GM18502 (cell line): ENCODE data around the gene DAAM1.

Experiments
- ATAC-seq: cut with Tn5 transposase; IDR thresholded peaks from one replicate; pipeline ENCODE4 v1.9.1; 2021; ENCODE audit warnings: mild to moderate bottlenecking; ENCODE audit not compliant: unreplicated experiment, poor library complexity

DAAM1 gene

GRCh38 chr14:59281609-59282377 lies 93.3 kb downstream of the DAAM1 start:
- ATAC-seq = no peak

GRCh38 chr14:59282378-59282765 lies 93.9 kb downstream of the DAAM1 start:
- ATAC-seq = no peak

DNA sequence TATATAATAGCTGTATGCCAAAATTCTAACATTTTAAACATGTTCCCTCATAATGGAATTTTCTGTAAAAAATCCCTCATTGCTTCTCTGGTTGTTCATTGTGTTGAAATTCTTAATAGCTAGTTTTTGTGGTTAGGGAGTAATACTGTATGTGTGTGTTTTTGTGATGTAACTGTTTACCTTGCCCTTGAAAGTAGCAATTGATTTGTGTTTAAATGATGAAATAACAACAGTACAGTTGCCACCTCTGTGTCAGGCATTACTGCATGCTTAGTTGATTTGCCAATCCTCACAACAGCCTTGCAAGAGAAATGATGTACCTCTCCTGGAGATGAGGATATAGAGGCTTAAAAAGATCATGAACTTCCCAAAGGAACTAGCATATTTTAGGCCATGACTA lies 94.9 kb downstream of the DAAM1 start:
- no peak for ATAC-seq

- ATAC-seq = no peak
Observed at GRCh38 chr14:59284059-59284458, 95.6 kb downstream of the DAAM1 start.

DNA sequence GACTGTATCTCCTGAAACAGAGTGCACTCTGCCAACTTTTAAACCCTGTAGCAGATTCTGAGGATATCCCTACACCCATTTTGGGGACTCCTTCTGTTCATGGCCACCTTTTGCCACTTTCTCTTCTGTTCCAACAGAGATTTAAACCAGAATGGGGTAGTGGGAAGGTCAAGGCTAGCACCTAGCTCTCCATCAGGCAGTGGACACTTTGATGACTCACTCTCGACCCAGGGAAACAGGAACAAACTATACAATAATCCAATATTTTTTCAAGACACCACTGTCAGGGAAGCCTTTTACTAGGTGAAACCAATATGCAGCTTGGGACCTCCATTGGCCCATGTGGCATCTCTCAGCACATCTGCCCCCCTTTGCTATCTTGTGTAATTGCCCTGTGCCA lies 103.6 kb downstream of the DAAM1 start:
- ATAC-seq = no peak

DNA sequence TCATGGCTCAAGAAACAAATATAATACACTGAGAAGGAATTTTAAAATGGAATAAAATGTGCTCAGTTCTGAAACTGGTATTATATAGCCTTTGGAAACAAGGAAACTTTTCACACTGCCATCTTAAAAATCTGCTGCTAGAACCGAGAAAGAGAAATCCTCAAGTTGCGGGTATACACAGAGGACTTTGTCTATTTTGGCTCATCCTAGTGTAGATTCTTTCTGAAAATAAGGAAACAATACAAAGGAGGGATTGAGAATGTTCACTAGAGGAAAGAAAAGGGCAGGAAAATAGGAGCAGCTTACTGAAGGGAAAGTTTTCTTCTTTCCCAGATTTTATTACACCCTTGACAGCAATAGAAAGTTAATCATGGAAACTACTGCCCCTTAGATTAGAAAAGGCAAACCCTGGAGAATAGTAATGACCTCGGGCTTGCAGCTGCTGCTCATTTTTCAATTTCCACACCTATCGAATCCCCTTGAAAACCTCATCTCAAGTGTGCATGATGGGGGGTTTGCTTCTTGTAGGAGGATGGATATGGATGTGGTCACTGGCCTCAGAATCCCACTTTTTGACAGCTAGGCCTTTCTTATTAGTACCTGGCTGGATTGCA lies 104.6 kb downstream of the DAAM1 start:
- ATAC-seq = no peak

DNA sequence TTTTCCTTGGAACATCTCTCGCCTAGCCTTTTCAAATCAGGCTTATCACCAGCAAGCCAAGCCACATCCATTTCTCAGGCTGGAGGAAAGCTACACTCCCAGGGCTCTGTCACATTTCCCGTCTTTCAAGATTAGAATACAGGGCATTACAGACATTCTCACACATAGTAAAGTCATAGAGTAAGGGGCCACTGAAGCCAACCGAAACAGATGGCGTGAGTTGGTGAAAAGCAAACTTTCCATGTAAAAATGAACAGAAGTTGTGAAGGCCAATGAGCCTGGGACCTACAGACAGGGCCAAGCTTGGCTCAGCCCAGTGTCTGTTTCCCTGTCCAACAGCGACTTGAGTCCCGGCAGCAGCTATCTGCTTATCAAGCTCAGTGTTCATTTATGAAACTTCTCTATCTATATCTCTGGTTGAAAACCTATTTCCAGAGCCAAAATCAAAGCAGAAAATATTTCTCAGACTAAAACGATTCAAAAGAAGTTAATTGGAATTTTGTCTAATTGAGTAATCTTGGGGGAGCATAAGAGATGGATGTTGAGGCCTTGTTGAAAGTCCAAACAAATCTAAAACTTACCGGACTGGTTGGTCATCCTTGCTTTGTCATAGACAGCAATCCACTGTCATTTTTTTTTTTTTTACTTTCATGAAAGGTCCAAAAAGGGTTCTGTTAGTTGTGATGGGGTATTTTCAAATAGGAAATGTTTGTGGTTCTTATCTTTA lies 105.6 kb downstream of the DAAM1 start:
- no peak for ATAC-seq

DNA sequence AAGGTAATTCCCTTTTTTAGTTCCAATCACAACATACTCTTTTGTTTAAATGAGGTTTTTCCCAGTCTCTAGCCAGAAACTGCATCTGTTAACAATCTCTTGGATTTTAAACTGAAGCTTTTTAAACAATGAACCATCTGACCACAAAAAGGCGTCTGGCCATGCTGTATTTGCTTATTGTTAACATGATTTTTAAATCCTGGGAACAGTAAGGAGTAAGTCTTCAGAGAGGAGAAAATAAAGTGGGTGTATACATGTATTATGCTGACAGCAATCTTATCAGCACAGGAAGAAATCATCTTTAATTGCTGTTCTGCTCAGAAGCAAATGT lies 106.2 kb downstream of the DAAM1 start:
- no peak for ATAC-seq

DNA sequence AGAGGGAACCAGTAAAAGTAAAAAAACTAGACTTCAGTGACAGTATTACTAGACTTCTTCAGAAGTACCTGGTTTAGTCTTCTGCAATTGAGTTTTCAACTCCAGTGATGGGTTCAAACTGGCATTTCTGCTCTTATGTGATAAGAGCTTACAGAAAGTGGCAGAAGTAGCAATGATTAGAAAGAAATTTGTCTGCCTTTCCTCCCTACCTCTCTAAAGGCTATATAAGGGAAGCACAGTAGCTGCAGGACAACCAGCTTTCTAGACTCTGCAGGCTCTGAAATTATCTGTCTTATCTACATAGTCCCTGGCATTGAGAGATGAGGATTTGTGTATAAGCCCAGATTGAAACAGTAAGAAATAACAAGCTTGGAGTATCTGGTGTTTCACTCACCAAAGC lies 107.5 kb downstream of the DAAM1 start:
- no peak for ATAC-seq

GRCh38 chr14:59296508-59296907 lies 108.0 kb downstream of the DAAM1 start:
- no peak for ATAC-seq

GRCh38 chr14:59297071-59297776 lies 108.8 kb downstream of the DAAM1 start:
- no peak for ATAC-seq

- no peak for ATAC-seq
Observed at GRCh38 chr14:59299731-59300130, 111.3 kb downstream of the DAAM1 start.

DNA sequence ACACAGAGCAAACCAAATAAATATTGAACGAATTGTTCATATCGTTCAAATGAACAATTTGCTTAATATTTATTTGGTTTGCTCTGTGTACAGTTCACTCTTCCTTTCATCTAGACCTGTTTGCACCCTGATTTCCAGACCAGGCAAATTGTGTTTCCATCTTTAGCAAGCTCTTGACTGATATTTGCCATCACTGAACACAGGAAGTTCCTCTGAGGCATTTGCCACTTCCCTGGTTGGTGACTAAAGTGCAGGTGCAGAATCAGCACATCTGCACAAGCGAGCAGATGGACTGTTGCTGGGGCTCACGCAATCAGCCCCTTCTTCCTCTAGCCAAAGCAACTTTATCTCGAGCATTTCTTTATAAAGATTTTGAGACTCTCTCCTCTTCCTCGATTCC lies 112.9 kb downstream of the DAAM1 start:
- peak; percentile 91 for ATAC-seq

GRCh38 chr14:59302313-59302712 lies 113.8 kb downstream of the DAAM1 start:
- ATAC-seq = no peak

GRCh38 chr14:59303216-59303615 lies 114.7 kb downstream of the DAAM1 start:
- ATAC-seq = no peak

- ATAC-seq = no peak
Observed at GRCh38 chr14:59305231-59305630, 116.8 kb downstream of the DAAM1 start.

DNA sequence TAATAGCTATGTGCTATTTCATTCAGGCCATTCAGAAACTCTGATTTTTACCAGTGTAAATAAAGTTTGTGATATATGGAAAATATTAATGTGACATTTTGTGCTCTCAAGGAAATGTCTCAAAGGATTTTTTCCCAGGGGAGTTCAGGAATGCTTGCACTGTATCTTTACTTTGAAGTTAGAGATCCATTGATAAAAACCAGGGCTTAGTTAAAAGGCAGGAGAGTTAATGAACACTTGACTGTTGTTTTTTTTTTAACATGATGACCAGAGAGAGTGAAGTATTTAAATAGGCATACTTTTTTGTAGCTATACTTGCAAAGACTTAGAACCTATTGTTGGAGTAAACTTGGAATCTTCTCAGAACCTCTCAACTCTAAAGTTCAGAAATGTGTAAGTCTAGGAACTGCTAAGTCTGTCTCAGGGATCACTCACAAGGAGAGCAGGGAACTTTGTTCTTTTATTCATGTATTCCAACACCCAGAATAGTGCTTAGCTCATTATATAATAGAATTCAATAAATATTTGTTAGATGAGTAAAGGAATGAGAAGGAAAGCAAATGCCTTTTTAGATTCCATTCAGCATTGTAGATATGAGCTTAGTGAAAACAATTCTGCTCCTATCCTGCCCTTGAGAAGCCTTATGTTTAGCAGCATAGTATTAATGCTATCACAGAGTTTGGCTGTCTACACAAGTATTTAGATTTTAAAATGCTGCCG lies 117.5 kb downstream of the DAAM1 start:
- ATAC-seq = no peak

DNA sequence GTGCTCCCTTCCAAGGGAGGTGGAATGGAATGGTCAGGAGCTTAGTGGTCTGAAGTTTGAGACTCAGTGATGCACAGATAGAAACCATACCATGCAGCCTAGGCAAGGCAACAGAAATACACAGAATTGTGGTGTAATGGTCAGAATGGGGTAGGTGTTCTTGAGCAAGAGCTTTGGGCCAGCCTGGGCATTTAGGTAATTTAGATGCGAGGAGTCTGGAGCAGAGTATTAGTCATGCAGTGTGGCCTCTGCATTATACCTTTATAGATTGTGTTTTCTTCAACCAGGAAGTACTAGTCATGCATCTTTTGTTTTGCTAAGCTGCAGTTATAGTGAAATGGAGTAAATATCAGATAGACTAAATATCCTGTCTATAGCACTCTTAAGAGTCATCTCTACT lies 118.3 kb downstream of the DAAM1 start:
- ATAC-seq = no peak

GRCh38 chr14:59308086-59308485 lies 119.6 kb downstream of the DAAM1 start:
- ATAC-seq = no peak

DNA sequence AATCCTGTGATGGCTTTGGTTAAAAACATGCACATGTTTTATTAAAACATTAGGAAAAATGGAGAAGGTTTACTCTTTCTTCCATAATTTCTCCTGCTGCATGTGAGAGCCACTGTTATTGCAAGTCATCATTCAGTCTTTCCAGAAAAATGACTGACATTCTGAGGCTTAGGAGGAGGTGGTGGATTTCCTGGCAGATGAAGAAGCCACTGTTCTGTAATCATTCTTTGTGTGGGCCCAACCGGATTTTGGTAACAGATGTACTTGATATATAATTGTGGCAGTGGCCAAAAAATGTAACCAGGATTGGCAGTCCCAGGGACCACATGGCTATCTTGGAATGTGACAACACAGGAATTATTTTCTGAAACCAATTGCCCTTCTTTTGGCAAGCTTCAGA lies 120.2 kb downstream of the DAAM1 start:
- ATAC-seq = no peak
